Breast epithelium (tissue), 3 donors: ENCODE data around the gene TCN2.

ENCODE experiments used
- POLR2A ChIP-seq: fragments of 450-650 bp; IDR thresholded peaks from one replicate; pipeline ENCODE4 v1.6.1; 2016; ENCODE audit warnings: antibody characterized with exemption, mild to moderate bottlenecking, moderate library complexity
- TF ChIP-seq, protein P1 (sequence below), 3 donors: fragments of 450-650 bp; IDR thresholded peaks; one replicate each; pipeline ENCODE4 v1.5.1; 2016 to 2017; ENCODE audit warnings: antibody characterized with exemption in 3 of 3, mild to moderate bottlenecking in 3 of 3, moderate library complexity in 3 of 3

DNA sequence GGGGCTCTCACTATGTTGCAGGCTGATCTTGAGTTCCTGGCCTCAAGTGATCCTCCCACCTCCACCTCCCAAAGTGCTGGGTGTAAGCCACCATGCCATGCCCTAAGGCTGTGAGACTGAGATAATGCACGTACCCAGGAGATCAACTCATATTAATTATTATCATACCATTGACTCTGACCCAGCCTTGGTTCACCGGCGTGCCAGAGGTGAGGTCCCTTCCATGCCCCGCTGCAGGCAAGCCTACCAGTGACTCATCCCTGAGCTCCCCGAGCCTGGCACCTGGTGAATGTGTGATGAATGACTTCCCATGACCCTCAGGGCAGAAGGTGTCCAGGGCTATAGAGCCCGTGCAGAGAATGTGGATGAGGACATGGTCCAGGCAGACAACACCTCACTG lies 44.6 kb upstream of the TCN2 start:
- TF ChIP-seq POLR2A, result no peak
- TF ChIP-seq, protein P1, sequence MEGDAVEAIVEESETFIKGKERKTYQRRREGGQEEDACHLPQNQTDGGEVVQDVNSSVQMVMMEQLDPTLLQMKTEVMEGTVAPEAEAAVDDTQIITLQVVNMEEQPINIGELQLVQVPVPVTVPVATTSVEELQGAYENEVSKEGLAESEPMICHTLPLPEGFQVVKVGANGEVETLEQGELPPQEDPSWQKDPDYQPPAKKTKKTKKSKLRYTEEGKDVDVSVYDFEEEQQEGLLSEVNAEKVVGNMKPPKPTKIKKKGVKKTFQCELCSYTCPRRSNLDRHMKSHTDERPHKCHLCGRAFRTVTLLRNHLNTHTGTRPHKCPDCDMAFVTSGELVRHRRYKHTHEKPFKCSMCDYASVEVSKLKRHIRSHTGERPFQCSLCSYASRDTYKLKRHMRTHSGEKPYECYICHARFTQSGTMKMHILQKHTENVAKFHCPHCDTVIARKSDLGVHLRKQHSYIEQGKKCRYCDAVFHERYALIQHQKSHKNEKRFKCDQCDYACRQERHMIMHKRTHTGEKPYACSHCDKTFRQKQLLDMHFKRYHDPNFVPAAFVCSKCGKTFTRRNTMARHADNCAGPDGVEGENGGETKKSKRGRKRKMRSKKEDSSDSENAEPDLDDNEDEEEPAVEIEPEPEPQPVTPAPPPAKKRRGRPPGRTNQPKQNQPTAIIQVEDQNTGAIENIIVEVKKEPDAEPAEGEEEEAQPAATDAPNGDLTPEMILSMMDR (IDR thresholded peaks at IDR 0.05), result no peak
